Stimulated activated CD8-positive, alpha-beta memory T cell treated with anti-CD3 and anti-CD28 coated beads, Interleukin-4, amount 100 ng/mL, for 4 hours (primary cell): ENCODE results near the gene POTEI.
"Not testable (repeated sequence)": the region's sequence is repeated elsewhere in the genome, so short reads cannot be mapped to it uniquely, and the experiment has no call there.

Experiments used
- DNase-seq, 2 donors: peaks; one replicate each; pipeline ENCODE4 v3.0.0-alpha.2; 2020; ENCODE audit warnings: low read depth in 2 of 2, low spot score in 1 of 2

The POTEI gene

DNA sequence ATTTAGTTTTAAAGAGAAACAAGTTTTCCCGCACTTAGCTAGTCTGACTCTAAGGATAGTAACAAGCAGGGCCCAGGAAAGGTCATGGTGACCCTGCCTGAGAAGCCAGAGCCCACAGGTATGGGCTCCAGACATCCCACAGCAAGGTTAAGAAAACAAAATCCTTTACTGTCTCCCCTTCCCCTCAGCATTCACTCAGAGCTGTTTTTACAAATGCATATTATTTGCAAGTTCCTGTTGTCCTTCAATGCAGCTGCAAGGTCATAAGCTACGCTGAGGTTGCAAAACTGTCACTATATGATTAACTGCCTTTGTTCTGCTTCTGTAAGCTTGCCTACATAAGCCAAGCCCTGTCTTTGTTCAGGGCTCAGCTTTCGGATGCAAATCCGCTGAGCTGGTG is 18.1 kb downstream of the POTEI start:
- DNase-seq, result not testable (repeated sequence)

DNA sequence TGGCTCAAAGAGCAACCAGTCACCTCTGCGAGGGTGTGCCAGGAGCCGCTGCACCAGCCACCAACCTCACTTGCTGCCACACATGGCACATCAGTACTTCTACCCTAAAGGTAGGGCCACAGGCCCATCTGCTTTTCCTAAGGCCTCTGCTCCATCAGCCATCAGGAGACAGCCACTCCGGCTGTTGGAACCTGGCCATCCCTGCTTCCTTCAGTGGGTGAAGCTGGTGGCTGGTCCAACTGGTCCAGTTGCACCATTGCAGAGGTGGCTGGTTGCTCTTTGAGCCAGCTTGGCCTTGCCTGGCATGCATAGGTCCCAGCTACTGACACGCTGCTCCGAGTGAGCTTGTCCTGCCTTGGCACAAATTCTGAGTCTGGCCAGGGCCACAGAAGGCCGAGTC is 53.7 kb downstream of the POTEI start:
- DNase-seq, result not testable (repeated sequence)

DNA sequence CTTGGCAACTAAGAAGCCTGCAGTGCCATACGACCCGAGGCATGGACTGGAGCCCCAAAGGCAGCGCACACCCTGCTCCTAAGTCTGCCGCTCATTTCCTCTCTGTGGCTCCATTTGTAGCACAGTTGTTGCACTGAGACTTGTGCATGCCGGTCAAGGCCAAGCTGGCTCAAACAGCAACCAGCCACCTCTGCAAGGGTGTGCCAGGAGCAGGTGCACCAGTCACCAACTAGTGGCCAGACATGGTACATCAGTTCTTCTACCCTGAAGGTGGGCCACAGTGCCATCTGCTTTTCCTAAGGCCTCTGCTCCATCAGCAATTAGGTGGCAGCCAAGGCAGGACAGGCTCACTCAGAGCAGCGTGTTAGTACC is 54.4 kb downstream of the POTEI start:
- not testable (repeated sequence) for DNase-seq

DNA sequence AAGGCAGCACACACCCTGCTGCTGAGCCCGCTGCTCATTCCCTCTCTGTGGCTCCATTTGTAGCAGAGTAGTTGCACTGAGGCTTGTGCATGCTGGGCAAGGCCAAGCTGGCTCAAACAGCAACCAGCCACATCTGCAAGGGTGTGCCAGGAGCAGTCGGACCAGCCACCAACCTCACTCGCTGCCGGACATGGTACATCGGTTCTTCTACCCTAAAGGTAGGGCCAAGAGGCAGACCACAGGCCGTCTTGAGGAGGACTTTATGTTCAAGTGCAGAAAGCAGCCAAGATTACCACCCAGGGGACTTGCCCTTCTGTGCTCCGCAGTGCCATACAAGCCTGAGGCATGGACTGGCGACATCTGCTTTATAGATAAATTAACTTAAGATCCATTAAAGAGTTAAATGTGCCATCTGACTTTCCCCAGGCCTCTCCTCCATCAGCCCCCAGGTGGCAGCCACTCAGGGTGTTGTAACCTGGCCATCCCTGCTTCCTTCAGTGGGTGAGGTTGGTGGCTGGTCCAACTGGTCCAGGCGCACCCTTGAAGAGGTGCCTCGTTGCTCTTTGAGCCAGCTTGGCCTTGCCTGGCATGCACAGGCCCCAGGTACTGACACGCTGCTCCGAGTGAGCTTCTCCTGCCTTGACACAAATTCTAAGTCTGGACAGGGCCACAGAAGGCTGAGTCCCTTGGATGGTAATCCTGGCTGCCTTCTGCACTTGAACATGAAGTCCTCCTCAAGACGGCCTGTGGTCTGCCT is 55.0 kb downstream of the POTEI start:
- not testable (repeated sequence) for DNase-seq

DNA sequence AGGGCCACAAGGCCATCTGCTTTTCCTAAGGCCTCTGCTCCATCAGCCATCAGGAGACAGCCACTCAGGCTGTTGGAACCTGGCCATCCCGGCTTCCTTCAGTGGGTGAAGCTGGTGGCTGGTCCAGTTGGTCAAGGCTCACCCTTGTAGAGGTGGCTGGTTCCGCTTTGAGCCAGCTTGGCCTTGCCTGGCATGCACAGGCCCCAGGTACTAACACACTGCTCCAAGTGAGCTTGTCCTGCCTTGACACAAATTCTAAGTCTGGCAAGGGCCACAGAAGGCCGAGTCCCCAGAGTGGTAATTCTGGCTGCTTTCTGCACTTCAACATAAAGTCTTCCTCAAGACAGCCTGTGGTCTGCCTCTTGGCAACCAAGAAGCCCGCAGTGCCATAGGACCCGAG is 56.2 kb downstream of the POTEI start:
- DNase-seq, result not testable (repeated sequence)

DNA sequence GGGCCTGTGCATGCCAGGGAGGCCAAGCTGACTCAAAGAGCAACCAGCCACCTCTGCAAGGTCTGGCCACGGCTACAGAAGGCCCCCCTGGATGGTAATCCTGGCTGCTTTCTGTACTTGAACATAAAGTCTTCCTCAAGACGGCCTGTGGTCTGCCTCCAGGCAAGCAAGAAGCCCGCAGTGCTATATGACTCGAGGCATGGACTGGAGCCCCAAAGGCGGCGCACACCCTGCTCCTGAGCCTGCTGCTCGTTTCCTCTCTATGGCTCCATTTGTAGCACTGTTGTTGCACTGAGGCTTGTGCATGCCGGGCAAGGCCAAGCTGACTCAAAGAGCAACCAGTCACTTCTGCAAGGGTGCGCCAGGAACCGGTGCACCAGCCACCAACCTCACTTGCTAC is 57.3 kb downstream of the POTEI start:
- not testable (repeated sequence) for DNase-seq

DNA sequence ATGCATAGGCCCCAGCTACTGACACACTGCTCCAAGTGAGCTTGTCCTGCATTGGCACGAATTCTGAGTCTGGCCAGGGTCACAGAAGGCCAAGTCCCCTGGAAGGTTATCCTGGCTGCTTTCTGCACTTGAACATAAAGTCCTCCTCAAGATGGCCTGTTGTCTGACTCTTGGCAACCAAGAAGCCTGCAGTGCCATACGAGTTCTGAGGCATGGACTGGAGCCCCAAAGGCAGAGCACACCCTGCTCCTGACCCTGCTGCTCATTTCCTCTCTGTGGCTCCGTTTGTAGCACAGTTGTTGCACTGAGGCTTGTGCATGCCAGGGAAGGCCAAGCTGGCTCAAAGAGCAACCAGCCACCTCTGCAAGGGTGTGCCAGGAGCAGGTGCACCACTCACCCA is 57.9 kb downstream of the POTEI start:
- not testable (repeated sequence) for DNase-seq

DNA sequence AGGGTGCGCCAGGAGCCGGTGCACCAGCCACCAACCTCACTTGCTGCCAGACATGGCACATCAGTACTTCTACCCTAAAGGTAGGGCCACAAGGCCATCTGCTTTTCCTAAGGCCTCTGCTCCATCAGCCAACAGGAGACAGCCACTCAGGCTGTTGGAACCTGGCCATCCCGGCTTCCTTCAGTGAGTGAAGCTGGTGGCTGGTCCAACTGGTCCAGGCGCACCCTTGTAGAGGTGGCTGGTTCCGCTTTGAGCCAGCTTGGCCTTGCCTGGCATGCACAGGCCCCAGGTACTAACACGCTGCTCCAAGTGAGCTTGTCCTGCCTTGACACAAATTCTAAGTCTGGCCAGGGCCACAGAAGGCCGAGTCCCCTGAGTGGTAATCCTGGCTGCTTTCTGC is 58.8 kb downstream of the POTEI start:
- not testable (repeated sequence) for DNase-seq

DNA sequence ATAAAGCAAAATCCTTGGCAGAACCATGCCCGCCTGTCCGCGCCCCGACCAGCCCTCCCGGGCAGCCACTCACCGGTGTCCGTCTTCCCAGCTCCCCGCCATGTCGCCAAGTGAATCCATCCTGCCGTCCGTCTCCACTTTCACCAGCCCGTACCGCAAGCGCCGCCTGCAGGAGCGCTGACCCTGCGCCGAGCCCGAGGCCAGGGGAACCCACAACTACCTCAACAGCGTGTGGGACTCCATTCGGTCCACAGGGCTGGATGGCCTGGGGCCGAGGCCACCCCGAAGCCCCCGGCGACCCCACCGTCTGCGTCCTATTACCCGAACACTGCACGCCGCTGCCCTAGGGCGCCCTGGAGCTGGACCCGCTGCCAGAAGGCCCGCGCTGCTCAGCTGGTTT is 81.5 kb downstream of the POTEI start:
- not testable (repeated sequence) for DNase-seq

DNA sequence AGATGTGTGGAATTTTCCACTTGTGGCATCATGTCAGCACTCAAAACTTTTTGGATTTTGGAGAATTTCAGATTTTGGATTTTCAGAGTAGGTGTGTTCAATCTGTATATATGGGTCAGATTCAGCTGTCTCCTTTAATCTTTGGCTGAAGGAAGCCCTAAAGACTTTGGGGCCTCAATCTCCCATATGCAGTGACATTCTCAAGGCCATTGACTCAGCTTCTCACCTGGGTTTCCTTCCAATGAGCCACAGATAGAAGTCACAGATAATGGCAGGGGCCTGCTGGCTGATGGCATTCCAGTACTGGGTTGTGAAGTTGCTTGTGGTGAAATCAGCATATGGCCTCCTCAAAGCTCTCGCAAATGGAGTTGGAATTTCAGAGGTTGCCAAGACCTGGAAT is 90.3 kb downstream of the POTEI start:
- not testable (repeated sequence) for DNase-seq

DNA sequence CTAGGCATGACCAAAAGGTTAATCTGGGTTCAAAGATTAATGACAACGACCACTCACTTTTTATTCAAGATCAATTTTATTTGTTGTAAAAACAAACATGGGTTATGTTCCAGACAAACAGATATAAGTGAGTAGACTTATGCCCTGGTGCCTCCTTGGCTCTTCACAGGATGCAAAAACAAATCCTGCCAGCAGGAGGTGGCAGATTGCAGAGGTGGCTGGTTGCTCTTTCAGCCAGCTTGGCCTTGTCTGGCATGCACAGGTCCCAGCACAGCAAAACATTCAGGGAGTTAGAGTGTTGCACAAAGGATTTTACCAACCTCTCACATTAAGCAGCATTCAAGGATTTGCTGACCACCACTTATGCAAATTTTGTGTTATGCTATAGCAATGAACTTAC is 92.4 kb downstream of the POTEI start:
- not testable (repeated sequence) for DNase-seq
